GM23248 (cell line): ENCODE data around the gene NR3C1. TPM values are rescaled to one million over a fixed set of nuclear protein-coding genes. Genes with fewer than 3 reads are reported as not detected.
A peak's percentile ranks its signal among the peaks of the same experiment; 100 is the strongest.

Experiments
- DNase-seq: peaks from one replicate; pipeline ENCODE4 v3.0.0-alpha.2; 2015
- H2AFZ ChIP-seq: fragments of 200-600 bp; sonication (generic); 2 replicates; pipeline ENCODE4 v1.6.1; 2016; ENCODE audit warnings: antibody characterized with exemption
- H3F3A ChIP-seq: fragments of 200-600 bp; sonication (generic); 2 replicates; pipeline ENCODE4 v1.6.1; 2016; ENCODE audit warnings: mild to moderate bottlenecking, antibody characterized with exemption, mixed run types; ENCODE audit not compliant: insufficient read depth
- H3K27ac ChIP-seq: fragments of 200-600 bp; sonication (generic); 2 replicates; pipeline ENCODE4 v1.5.1; 2016; ENCODE audit warnings: mild to moderate bottlenecking
- H3K27me3 ChIP-seq: fragments of 200-600 bp; sonication (generic); replicated peaks from 2 replicates; pipeline ENCODE4 v1.6.1; 2016; ENCODE audit warnings: mild to moderate bottlenecking; ENCODE audit not compliant: insufficient read depth
- H3K36me3 ChIP-seq: fragments of 200-600 bp; sonication (generic); 2 replicates; pipeline ENCODE4 v1.6.1; 2016; ENCODE audit warnings: low read depth, mild to moderate bottlenecking
- H3K4me1 ChIP-seq: fragments of 200-600 bp; sonication (generic); 2 replicates; pipeline ENCODE4 v1.6.1; 2016; ENCODE audit warnings: mild to moderate bottlenecking; ENCODE audit not compliant: insufficient read depth
- H3K4me2 ChIP-seq: fragments of 200-600 bp; sonication (generic); one replicate; pipeline ENCODE4 v1.6.1; 2016; ENCODE audit warnings: mild to moderate bottlenecking; ENCODE audit not compliant: unreplicated experiment
- H3K4me3 ChIP-seq: fragments of 200-600 bp; sonication (generic); 2 replicates; pipeline ENCODE4 v1.5.1; 2016; ENCODE audit warnings: mild to moderate bottlenecking
- H3K79me2 ChIP-seq: fragments of 200-600 bp; sonication (generic); 2 replicates; pipeline ENCODE4 v1.6.1; 2016; ENCODE audit warnings: mild to moderate bottlenecking; ENCODE audit not compliant: insufficient read depth
- H3K9ac ChIP-seq: fragments of 200-600 bp; sonication (generic); 2 replicates; pipeline ENCODE4 v1.6.1; 2016; ENCODE audit warnings: mild to moderate bottlenecking
- H3K9me2 ChIP-seq: fragments of 200-600 bp; sonication (generic); 2 replicates; pipeline ENCODE4 v1.6.1; 2016; ENCODE audit warnings: mixed run types, mild to moderate bottlenecking, moderate library complexity; ENCODE audit not compliant: insufficient read depth
- H3K9me3 ChIP-seq: fragments of 200-600 bp; sonication (generic); one replicate; pipeline ENCODE4 v1.6.1; 2017; ENCODE audit warnings: low read depth
- H4K20me1 ChIP-seq: fragments of 200-600 bp; sonication (generic); 2 replicates; pipeline ENCODE4 v1.6.0; 2016; ENCODE audit not compliant: insufficient read depth
- EZH2 ChIP-seq: fragments of 200-600 bp; sonication (generic); IDR thresholded peaks from 2 replicates; pipeline ENCODE4 v1.6.1; 2018; ENCODE audit warnings: antibody characterized with exemption, mild to moderate bottlenecking; ENCODE audit not compliant: insufficient read depth, poor library complexity, severe bottlenecking
- EZH2phosphoT487 ChIP-seq: fragments of 200-600 bp; sonication (generic); IDR thresholded peaks from 2 replicates; pipeline ENCODE4 v1.6.1; 2018; ENCODE audit warnings: antibody characterized with exemption, moderate library complexity, mild to moderate bottlenecking, low read depth; ENCODE audit not compliant: insufficient read depth
- WGBS, 2 experiments: methylation state at CpG; one replicate each; pipeline ENCODE4 v1.1.6; 2015 to 2017; ENCODE audit warnings: low lambda C conversion rate in 2 of 2, low coverage in 1 of 2; ENCODE audit errors: missing lambda C conversion rate in 2 of 2; 5-methylcytosine and 5-hydroxymethylcytosine counted together
- in situ Hi-C: fragments of 300-500 bp; cut with MboI; formaldehyde crosslinking; loops from 2 replicates; pipeline ENCODE4 v1.15.0; 2020
- polyA plus RNA-seq: library from polyadenylated mRNA; unstranded; fragments of >200 nt; fragmentation: Nextera tagmentation; extraction: Ambion mirVana; gene quantifications from 2 replicates; pipeline ENCODE4 v1.2.1, GENCODE V29; 2016
- total RNA-seq: library from RNA; depleted of rRNA; stranded (reverse); fragments of >200 nt; shearing (Covaris generic); gene quantifications from 2 replicates; pipeline ENCODE4 v1.2.3, GENCODE V29; 2014

Gene NR3C1
- total and polyA plus RNA-seq, 2 experiments from 2014 or later, result 103 to 121 TPM

GRCh38 chr5:143413958-143414669 lies 10.6 kb upstream of the NR3C1 start:
- Histone ChIP-seq H3K9ac (no peak overlapping the region), H3K27ac (no peak overlapping the region), H3K27me3 (no peaks in the 10 kb centered on the region), H3K9me2 (no peaks in the 10 kb centered on the region), H3K4me2 (no peak overlapping the region), H2AFZ (no peak overlapping the region), H3F3A (no peaks in the 10 kb centered on the region), H3K36me3 (no peaks in the 10 kb centered on the region), H3K9me3 (no peaks in the 10 kb centered on the region), H3K79me2 (no peaks in the 10 kb centered on the region), H3K4me3 (no peak overlapping the region), H3K4me1 (peaks cover 8% of the 10 kb centered on the region; the same call in 1 of the 2 replicates), H4K20me1 (no peaks in the 10 kb centered on the region)
- no peak for DNase-seq
- in situ Hi-C loops, result no loop called here
- TF ChIP-seq EZH2phosphoT487 (no peak), EZH2 (no peak)
- WGBS, 2 experiments, result 97 to 98% methylated on average over 4 of the region's 4 CpGs

GRCh38 chr5:143412661-143413342 lies 9.3 kb upstream of the NR3C1 start:
- H4K20me1 ChIP-seq, result no peaks in the 10 kb centered on the region
- H3K9ac ChIP-seq, result no peak overlapping the region
- H3K4me1 ChIP-seq, result peaks cover 8% of the 10 kb centered on the region; the same call in 1 of the 2 replicates
- H3F3A ChIP-seq, result no peaks in the 10 kb centered on the region
- no peaks in the 10 kb centered on the region for H3K9me3 ChIP-seq
- no peak for TF ChIP-seq EZH2
- no peak overlapping the region for H3K4me3 ChIP-seq
- peak overlapping the region; percentile 23; the same call in 1 of the 2 replicates for H2AFZ ChIP-seq
- no peaks in the 10 kb centered on the region for H3K79me2 ChIP-seq
- WGBS, 2 experiments, result 64 to 72% methylated on average over 2 of the region's 2 CpGs
- in situ Hi-C loops, result no loop called here
- no peak overlapping the region for H3K27ac ChIP-seq
- no peak for DNase-seq
- H3K9me2 ChIP-seq, result no peaks in the 10 kb centered on the region
- no peaks in the 10 kb centered on the region for H3K27me3 ChIP-seq
- no peaks in the 10 kb centered on the region for H3K36me3 ChIP-seq
- no peak overlapping the region for H3K4me2 ChIP-seq

GRCh38 chr5:143409926-143410325 lies 6.4 kb upstream of the NR3C1 start:
- Histone ChIP-seq H3K9ac (no peak overlapping the region), H3K79me2 (no peaks in the 10 kb centered on the region), H3K4me2 (no peak overlapping the region), H3K27me3 (no peaks in the 10 kb centered on the region), H3K9me2 (no peaks in the 10 kb centered on the region), H3K4me1 (peaks cover 18% of the 10 kb centered on the region), H3F3A (peaks cover 18% of the 10 kb centered on the region), H2AFZ (no peak overlapping the region), H3K27ac (no peak overlapping the region), H4K20me1 (no peaks in the 10 kb centered on the region), H3K4me3 (no peak overlapping the region), H3K36me3 (no peaks in the 10 kb centered on the region), H3K9me3 (no peaks in the 10 kb centered on the region)
- DNase-seq, result no peak
- TF ChIP-seq EZH2phosphoT487, result no peak
- TF ChIP-seq EZH2, result no peak
- WGBS, 2 experiments, result 66 to 78% methylated on average over 2 of the region's 2 CpGs
- in situ Hi-C loops, result loop anchor here (10.0 kb wide), 1 partner anchor 735 kb away; no protein-coding TSS in a partner anchor

DNA sequence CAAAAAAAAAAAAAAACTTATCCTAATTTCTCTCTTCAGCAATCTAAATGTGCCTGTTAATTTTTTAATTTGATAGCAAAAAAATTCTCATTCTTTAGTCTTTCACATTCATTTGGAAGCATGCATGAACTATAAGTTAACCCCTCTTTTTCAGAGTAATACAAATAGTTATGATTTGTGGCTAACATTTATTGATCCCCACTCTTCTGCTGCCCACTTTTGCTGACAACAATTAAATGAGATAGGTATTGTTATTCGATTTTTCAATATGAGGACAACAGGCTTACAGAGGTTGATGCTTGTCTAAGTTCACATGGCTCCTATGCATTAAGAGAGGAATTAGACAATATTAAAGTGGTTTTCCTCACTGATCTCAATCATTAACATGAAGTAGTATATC lies 2.9 kb upstream of the NR3C1 start:
- Histone ChIP-seq H3K79me2 (peaks cover 21% of the 10 kb centered on the region), H3K9ac (no peak overlapping the region), H2AFZ (no peak overlapping the region), H3K9me3 (no peaks in the 10 kb centered on the region), H3K9me2 (no peaks in the 10 kb centered on the region), H3K4me1 (peaks cover 10% of the 10 kb centered on the region; the same call in 1 of the 2 replicates), H3K4me2 (peak overlapping the region; percentile 81), H4K20me1 (no peaks in the 10 kb centered on the region), H3K4me3 (no peak overlapping the region), H3K27me3 (no peaks in the 10 kb centered on the region), H3K27ac (no peak overlapping the region), H3K36me3 (no peaks in the 10 kb centered on the region), H3F3A (peaks cover 28% of the 10 kb centered on the region)
- WGBS, 2 experiments, result 100% methylated on average over 1 of the region's 1 CpG
- DNase-seq, result no peak
- TF ChIP-seq EZH2phosphoT487 (no peak), EZH2 (no peak)
- in situ Hi-C loops, result loop anchor here (10.0 kb wide), 1 partner anchor 738 kb away; no protein-coding TSS in a partner anchor
